OCI-M2 (cell line): ENCODE data around the gene PRAC1.
A peak's percentile ranks its signal among the peaks of the same experiment; 100 is the strongest.

Experiments
- DNase-seq: peaks from one replicate; lab custom pipeline; 2025; ENCODE audit not compliant: unreplicated experiment; lab: John Stamatoyannopoulos, UW

PRAC1 gene

DNA sequence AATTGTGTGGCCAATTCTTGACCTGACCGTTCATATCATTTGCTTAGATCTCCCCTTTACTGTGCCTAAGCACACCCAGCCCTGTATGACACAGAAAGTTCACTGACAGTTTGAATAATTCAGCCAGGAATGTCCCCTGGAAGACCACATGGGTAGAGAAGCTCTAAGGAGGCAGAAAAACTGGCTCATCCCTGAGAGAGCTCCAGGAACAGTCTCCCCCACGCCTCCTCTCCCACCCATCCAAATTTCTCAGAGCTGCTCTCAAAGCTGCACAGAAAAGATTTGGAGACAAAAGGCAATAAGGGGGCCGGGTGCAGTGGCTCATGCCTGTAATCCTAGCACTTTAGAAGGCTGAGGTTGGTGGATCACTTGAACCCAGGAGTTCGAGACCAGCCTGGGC is 11.2 kb downstream of the PRAC1 start:
- DNase-seq = no peak

DNA sequence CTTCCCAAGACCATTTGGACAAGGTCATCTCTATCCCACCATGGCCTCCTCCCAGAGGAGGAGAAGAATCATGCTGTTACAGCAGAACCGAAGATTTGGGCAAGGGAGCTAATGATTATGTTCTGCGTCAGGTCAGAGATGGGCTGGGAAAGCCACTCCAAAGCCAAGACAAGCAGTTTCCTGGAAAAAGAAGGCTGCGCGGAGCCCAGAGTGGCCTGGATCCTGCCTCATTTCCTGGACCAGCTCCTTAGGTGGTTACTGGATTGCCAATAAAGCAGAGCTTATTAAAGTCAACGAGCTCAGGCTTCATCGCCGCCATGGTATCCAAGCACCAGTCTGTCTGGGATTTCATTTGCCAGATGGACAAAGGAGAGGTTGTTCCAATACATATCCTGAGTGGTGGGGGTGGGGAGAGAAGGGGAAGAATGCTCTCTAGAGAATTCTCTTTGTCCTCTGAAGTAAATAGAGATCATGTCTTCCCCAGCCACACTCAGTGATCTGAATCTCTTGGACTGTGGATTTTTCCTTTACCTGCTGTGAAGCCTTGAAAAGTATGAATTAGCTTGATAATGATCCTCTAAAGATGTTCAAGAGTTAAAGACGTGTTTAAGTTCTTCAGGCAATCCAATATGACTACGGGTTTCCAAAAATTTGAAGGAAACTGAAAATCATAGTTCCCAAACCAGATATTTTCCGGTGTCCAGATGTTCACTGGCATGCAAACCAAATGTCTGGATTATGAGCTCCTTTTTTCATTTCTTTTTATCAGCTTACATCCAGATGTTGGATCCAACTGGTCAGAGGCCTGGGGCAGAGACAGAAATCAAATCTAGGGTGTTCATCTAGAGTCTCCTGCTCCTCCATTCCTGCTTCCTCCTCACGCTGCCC is 17.7 kb downstream of the PRAC1 start:
- no peak for DNase-seq

GRCh38 chr17:48701864-48702532 is 20.3 kb downstream of the PRAC1 start:
- DNase-seq = no peak

GRCh38 chr17:48693178-48693577 is 29.1 kb downstream of the PRAC1 start:
- DNase-seq = no peak

- DNase-seq = no peak
These were observed 30.3 kb downstream of the PRAC1 start for GRCh38 chr17:48692049-48692448.

- DNase-seq = no peak
These were observed 31.7 kb downstream of the PRAC1 start for GRCh38 chr17:48690655-48691054.

GRCh38 chr17:48681609-48682008 is 40.7 kb downstream of the PRAC1 start:
- DNase-seq = no peak

DNA sequence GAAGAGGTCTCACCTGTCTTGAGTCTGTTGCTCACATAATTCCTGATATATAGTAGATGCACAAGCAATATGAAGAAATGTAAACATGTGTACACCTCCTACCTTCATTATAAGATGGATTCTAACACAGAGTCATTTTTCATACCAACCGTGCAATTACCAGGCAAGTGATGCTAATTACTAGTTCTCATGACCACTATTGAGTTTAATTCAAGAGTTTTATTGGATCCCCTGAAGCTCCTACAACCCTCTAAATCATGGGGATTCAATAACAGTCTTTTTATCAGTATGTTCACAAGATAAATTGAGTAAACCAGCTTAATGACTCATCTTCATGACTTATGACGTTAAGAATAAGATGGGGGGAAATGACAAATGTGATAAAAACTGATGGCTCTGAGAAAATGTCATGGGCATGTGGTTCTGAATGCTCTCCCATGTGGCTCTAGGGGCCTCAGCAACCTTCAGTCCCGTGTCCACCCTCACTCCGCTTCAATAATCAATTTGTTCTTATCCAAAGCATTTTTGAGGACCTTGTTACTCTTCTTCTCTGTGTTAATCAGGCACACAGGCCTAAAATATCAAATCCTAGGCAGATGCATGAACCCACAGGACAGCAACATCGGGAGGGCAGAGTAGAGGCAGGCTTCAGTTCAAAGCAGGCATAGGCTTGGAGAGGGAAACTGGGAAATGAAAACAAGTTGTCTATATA is 42.8 kb downstream of the PRAC1 start:
- DNase-seq = no peak

DNA sequence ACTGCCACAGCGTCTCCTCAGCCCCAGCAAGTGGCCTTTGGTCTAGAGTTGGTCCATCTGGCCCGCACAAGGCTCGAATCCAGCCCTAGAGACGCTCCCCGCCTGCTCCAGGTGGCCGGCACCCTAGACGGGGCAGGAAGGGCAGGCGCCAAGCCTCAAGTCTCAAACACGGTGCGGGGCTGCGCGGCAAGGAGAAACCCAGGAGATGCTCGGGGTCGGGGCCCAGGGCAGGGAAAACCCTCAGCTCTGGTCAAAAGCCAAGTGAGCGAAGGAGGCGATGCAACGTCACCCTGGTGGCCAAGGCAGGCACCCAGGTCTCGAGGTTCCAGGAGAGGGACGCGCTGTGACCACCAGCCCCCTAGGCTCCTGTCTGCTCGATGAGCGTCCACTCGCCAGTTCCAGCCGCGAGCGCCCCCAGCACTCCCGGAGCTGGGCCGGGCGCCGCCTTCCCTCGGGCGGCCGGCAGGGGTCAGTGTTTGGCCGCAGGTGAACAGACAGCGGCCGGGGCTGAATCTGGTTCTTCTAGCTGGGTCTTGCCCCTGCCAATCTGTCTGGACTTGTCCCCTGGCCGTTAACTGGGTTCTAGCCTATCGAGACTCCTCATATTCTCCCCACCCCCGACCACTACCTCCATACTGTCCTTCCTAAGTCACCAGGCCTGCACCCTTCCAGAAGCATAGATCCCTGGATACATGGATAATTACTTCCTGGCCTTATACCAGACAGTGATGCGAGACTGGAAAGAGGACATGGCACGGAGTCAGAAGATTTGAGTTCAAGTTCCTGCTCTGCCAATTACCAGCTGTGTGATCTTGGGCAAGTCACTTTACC is 44.0 kb downstream of the PRAC1 start:
- peak; percentile 14 for DNase-seq

- DNase-seq = no peak
These were observed 45.3 kb downstream of the PRAC1 start for GRCh38 chr17:48676963-48677558.

DNA sequence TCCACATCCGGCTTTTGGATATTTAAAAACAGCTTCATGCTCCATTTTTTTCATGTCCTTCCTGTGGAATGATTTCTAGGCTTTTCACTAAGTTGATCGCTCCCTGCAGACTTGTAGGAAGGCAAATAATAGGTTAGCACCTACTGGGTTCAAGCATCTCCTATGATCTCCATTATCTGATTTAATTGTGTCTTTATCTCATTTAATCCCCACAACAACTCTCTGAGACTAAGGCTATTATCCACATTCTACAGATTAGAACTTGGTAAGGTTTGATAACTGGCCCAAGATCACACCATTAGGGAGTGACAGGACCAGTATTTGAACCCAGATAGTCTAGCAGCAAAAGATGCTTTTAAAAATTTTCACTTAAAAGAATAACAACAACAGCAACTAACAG is 50.0 kb downstream of the PRAC1 start:
- DNase-seq = no peak
